CD4-positive, alpha-beta T cell treated with Interleukin-15 for 4 hours (primary cell): ENCODE data around the gene TSHZ1.
A peak's percentile ranks its signal among the peaks of the same experiment; 100 is the strongest.

Experiments used
- DNase-seq: peaks from one replicate; pipeline ENCODE4 v3.0.0-alpha.2; 2020; ENCODE audit warnings: low spot score

Gene TSHZ1

DNA sequence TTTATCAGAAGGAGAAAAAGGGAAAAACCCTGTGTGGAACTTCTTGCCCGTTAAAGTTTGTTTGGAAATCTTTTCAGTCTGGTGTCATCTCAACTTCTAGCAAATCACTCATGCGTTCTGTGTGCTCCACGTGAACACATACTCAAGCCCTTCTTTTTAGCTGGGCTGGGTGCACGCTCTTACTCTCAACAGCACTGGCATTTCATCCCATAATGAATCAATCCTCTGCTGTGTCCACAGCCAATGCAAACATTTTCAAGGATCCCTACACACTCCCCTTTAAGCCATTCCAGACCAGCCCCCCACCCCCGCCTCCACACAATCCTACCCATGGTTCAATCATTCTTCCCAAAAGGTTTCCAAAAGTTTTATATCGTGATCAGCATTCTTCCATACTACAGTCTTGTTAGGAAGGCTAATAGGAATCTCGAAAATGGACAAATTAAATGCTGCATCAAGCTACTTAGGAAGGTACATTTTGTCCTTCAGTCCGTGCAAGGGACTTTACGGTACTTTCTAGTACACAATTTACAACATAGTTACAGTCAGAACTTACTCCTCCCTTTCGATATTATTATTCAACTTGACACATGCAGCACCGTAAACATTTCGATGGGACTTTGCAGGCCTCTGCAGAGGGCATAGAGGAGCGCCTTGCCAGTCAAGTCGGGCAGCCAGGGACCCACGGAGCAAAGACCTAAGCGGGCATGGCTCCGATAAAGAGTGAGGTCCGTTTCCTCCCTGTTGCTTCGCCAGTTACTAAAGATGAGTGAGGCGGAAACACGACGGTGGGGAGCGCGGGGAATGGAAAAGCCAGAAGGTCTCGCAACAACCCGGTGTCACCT, 3.1 kb upstream of the TSHZ1 start:
- peak; percentile 4 for DNase-seq

DNA sequence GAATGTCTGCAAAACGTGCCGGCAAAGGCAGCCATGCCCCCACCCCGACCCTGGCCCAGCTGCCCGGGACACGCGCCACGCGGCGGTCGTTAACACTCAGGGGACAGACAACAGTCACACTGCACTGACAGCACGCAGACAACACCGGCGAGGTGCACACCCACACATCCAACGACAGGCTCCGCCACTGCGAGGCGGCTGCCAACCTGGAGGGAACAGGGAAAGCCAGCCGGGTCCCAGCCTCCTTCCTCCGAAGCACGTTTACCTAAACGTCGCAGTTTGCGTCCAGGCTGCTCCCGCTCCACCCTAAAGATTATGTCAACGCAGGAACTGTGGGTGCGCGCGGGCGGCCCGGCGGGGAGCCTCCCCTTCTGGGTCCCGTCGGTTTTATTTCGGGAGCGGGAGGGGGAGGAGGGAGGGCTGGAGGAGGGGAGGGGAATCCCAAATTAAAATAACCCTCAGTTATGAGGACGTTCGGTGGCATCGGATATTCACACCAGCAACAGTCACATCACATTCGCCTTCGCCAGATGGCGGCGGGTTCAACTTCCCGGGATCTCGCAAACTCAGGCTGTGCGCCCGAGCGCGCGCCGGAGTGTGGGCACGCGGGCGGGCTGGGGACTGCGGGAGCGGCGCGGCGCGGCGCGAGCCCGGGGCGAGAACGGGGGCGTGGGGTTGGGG, 2.3 kb upstream of the TSHZ1 start:
- DNase-seq = peak; percentile 31

DNA sequence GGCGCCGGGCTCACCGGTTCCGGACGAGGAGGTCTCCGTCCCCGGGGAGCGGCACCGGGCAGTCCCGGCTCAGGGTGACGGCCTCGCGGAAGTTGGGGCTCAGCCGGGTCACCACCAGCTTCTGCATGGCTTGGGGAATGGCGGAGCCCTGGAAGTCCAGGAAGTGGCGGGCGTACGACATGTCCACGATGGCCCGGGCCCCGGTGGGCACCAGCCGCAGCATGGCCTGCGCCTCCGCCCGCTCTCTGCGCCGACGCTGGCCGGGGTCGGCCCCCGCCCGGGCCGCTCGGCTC, 1.8 kb upstream of the TSHZ1 start:
- peak; percentile 6 for DNase-seq

DNA sequence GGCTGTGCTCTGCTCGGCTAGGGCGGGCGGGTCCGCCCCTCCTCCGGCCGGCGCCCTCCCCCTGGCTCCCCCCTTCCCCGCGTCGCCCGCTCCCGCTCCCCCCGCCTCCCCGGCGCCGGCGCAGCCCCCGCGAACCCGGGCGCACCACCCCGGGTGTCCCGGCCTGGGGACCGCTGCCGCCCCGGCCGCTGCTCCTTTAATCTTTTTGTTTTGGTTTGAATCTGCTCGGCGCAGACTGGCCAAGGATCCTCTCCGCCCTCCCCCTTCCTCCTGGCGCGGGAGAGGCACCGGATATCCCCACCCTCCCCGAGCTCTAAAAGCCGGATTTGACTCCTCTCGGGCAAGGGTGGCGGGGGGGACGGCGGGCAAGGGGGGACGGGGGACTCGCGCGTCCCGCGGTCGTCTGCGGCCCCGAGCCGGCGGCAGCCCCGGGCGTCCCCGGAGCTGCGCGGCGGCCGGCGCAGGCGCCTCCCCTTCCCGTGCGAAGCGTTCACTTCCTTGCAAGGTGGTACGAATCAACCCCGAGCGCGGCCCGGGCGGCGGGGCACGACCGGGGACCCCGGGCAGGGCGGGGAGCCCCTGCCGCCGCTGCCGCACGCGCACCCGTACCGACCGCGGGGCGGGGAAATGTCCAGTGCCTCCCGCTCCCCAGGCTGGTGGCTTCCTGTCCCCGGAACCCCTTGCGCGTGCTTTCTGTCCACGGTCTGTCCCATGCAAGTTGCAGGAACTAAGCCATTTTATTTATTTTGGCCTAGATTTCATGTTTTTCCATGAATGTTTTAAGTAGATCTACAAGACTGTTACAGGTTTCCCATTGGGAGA, 1.3 kb upstream of the TSHZ1 start, which contains the start of gene PTGR3:
Gene PTGR3, minus strand, starts transcription at position 11 of the 822 bp plus-strand sequence. CDS start 81 bp downstream, outside the sequence.
- DNase-seq = peak; percentile 77

DNA sequence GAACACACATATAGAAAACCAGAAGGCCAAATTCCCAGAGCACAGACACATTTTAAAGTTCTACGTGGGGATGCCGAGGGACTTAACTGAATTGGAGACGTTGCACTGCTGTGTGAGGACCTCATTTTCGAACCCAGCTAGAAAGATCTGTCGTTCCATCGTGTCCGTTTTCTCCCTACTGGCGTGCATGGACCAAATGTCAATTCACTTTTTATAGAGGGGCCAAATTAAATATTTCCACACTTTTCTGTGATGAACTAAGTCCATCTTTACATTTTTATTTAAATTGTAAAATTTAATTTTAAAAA, 692 bp upstream of the TSHZ1 start:
- no peak for DNase-seq

DNA sequence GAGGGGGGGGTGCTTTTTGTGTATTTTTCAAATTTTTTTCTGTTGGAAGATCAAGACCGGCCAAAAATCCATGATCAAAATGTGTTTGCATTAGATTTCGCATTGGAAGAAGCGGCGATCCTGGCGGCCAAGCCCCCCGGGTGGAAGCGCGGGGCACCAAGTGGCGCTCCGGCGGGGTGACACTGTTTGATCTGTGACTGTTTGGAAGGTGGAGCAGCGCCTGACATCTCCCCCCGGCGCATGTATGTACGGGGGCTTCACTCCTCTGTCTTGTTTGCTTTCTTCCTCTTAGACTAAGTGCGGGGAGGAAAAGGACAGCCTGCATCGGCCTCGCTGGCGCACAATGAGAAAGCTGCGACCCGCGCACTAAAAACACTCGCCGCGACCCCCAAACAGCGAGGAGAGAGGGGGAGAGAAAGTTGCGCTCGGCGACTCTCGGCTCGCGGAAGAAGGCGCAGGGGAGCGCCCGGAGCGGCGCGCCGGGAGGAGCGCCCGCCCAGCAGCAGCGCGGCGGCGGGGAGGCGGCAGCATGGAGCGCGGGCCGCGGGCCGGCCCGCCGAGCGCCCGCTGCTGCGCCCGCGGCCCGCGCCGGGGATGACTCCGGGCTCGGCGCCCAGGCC, 515 bp downstream of the TSHZ1 start:
- DNase-seq = peak; percentile 8

DNA sequence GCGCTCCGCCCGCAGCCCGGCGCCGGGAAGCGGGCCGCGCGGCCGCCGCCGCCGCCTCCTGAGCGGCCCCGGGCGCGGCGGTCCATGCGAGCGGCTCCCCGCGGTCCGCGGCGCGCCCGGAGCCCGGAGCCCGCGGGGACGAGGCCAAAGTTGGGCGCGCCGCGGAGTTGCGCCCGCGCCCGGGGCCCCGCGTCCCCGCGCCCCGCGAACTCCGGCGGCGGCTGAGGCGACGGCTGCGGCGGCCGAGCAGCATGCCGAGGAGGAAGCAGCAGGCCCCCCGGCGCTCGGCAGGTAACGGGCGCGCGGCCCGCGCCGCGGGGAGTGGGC, 992 bp downstream of the TSHZ1 start:
- DNase-seq = no peak

DNA sequence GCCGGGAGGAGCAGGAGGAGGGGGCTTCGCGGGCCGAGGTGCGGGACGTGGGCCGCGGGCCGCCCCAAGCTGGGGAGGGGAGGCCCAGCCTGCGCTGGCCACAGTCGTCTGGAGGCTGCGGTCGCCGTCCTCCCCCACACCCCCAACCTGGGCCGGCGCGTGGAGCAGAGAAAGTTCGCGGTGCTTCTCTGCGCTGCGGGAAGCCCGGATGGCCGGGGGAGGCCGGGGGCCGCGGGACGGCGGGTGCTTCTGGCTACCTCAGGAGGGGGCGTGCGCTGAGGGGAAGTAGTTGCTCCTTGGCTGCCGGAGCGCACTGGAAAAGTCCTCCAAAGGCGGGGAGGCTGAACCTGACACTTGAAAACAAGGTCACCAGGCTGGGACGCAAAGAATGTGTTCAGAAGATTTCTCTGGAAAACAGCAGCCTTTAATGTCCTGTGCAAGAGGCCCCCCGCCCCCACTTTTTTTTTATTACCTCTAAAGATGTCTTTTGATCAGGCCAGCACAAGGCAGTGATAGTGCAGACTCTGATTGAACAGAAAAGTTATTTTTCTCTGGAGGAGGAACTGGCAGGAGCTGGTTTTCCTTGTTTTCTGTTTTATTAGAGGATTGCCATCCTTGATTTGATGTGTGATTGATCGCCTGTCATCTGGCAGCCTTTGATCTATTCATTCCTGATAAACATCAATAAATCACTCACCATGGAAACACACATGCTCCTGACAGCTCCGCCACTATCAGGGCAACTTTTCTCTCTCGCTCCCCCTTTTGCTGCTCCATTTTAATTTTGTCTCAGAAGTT, 1.6 kb downstream of the TSHZ1 start:
- DNase-seq = peak; percentile 12

DNA sequence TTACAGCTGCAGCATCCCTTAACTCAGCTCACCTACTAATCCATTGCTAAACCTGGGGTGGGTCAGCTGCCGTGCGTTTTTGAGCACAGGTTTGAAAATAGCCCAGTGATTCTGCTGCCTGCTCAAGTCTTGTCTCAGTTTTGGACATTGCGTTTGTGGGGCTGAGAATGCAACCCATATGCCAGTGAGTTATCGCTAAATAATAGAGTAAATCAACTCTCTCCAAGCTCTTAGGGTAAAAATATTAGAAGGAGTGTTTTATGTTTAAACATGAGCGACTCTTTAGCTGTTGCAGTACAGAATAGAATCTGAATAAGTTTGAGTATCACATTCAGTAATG, 2.1 kb downstream of the TSHZ1 start:
- DNase-seq = no peak

DNA sequence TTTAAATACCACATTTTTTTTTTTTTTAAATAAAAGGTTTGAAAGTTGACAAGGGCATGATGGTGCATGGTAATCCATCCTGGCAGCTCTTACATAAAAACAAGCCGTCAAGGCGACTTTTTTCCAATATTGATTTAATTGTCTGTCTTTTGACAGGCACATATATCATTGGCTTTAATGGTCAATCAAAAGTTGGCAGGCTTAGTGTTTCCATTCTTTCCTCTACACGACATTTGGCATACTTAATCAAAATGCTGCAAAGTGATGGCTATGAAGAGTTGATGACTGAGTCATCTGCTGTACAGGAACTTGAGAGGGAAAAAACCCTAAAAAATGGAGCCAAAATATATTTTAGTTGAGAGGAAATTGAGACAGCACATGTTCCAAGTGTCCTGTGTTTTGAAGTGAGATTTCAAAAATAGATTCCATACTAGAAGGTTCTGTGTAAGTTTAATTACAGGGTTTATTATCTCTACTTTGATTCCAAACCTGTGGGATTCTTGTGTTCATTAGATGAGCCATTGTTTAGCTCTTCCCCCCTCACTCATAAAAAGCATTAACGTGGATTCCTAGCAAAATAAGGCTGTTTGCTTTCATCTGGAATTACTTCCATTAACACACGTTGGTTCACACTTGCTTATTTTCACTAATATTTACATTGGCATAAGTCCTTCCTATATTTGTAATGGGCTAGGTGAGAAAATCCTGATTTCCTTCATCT, 3.2 kb downstream of the TSHZ1 start:
- DNase-seq = no peak

DNA sequence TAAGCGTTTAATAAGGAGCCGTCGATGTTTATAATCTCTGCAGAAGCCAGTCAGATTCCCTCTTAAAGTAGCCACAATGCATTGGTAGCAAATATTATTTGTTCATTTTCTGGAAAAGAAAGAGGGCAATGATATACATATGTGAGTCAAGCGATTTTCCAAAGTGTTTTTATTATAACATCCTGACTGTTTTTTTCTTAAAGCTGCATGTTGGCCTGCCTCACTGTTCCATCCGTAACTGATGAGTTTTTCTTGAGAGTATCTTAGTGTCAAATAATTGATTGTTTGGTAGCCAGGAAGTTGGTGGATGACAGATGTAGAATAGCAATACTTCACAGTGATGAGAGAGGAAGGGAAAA, 3.7 kb downstream of the TSHZ1 start:
- no peak for DNase-seq

DNA sequence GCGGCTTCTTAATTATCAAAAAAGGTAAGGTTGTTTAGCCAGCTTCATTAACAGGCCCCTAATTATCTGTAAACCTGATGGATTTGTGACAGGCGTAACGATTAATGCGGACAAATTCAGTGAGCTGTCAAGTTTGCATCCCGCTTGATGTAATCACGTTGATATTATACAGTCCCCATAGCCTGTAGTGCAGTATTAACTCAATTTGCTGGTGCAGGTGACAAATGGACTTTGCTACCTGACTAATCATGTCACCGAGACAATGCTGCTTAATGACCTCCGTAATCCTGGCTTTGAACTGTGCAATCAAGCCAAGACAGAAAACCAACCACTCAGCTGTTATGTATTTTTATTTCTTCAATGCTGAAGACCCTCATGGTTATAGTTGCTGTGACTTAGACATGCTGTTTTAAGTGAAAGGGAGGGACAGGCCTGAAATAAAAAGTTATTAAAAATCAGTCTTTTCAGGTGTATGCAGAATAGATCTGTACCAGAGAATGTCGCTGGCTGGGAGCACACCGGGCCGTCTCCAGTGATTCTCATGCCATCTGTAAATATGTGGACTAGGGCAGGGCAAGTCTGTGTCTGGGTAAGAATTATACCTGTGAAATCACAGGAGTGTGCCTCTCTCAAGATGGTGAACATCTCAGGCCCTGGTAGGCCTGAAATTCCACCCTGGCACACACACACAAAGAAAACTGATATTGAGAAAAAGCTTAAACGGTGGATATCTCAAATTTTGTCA, 4.3 kb downstream of the TSHZ1 start:
- DNase-seq = no peak

DNA sequence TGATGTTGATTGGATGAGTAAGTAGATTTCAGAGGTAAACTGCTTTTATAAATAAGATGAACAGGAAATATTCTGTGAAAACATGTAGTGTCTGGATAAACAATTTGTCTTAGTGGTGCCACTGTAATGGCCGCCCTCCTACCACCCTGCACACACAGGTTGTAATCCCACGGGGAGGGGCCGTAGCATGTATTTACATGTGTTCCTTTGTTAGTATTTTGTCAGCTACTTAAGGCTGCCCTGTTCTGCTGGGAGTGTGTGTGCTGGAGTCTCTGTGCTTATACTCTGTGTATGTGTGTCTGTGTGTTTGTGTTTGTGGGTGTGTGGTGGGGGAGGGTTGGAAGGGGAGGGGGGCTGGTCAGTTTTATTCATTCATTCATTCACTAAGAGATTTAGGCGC, 5.1 kb downstream of the TSHZ1 start:
- DNase-seq = no peak

DNA sequence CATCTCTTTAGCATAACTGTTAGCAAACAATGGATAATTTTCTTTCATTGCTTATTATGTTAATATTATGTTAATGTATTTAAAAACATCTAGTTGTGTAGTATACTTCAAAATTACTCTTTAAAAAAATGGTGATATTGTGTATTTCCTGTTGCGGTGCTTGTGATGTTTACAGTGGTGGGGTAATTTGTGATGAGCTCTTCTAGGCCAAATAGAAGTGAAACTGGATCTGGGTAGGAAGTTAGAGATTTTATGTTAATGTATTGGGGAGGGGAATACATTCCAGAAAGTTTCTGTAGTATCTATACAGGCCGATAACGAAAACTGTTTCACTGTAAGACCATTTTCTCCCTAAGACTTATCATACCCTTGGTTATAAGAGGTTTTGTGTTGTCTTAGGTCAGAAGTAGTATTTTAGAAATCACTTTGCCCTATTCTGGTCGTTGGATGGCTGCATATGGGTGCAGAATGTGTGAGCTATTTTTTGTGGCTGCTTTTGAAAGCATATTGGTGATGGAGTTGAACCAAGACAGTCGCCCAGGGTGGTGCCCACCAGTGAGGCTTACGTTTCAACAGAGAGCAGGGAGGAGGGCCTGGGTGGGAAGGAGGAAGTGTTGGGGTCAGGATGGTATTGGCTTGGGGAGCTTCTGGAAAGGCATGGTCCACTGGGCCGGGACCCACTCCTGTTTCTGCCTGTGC, 5.8 kb downstream of the TSHZ1 start:
- DNase-seq = peak; percentile 45

DNA sequence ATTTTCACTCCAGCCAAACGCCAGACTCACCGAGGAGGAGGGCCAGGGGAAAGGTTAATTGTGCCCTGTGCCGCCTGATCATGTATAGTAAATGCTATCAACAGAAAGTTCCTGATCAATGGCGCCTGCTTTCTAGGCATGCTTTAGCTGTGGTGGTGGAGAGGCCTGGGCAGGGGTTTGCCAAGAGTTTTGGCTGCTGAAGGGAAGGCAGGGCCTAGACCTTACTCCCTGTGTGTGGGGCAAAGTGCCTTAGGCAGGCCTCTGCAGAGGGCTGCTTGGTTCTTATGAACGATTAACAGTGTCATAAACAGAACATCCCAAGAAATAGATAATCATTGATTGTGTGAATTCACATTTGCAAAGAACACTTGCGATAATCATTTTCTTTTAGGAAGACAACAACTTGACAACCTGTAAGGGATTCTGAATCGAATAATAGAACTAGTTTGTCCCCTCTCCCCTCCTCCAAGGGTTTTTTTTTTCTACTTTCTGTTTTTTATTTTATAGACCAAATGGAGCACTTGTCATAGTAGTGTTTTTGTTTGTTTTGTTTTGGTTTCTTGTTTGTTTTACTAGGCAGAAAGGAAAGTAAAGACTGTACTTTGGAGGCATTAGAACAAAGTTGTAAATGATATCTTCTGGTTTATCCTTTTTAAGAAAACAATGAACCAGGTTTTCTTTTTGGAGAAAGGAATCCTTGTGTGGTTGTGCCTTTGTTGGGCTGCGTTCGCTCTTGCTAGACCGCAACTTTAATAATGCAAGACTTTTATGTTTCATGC, 6.5 kb downstream of the TSHZ1 start:
- no peak for DNase-seq

DNA sequence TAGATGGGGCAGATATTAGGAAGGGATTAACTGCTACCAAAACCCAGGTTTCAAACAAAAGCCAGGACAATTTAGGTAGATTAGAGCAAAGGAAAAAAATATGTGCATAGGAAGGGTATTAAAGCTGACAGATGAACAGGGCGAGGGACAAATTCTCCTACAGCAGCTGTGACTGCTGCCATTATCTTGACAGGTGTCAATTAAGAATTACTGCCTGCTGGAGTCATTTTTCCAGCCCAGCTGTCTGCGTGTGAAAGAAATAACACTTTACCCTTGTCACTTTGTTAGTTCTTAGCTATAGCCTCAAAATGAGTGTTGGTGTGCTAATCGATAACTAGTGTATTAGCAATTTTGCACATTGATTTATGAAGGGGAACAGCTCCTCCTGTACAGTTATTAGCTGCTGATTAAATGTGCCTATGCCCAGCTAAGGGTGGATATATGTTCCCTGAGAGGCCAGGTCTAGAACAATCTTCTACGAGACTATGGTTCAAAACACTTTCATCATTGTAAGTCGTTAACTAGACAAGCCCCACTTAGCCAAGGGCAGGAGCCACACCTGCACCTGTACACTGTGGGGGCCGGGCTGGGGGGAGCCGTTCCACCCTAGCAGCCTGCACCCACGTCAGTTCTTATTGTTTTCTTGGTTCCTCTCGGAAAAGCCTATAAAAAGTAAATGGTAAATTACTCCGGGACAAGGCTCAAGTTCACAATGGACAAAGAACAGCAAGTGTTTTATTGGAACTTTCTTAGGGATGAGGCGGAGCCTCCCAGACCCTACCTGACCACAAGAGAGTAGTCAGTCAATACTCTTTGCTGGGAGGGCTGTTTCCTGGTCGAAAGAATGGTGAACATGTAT, 7.7 kb downstream of the TSHZ1 start:
- no peak for DNase-seq

DNA sequence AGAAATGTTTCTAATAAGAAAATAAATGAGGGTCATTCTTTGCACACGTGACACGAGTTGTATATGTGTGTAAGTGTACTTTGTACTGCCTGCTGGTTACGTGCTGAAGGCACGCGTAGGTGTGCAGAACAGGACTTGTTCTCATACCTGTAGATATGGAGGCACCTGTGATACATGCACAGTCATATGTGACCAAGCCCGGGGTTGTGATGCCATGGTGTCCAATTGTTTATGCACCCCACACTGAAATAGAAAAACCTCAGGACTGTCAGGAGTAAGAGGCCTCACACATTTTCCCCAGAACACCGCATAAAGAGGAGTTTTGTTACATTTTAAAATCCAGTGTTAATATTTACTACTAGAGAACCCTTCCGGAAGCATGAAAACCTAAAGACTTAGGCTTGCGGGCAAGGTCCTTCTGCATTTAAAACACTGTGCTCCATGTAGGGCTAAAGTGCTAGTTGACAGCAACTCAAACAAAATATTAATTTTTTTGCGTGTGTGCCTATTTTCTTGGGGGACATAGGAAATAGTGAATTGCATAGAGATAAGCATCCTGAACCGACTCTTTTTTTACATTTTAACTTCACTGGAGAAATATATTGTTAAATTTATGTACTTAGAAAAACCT, 9.3 kb downstream of the TSHZ1 start:
- DNase-seq = no peak
